ENCODE data around the gene WDR47. TPM values are rescaled to one million over a fixed set of nuclear protein-coding genes. Genes with fewer than 3 reads are reported as not detected.

Gene WDR47
- total RNA-seq, 1 experiment from 2014 or later, result 9.3 TPM

DNA sequence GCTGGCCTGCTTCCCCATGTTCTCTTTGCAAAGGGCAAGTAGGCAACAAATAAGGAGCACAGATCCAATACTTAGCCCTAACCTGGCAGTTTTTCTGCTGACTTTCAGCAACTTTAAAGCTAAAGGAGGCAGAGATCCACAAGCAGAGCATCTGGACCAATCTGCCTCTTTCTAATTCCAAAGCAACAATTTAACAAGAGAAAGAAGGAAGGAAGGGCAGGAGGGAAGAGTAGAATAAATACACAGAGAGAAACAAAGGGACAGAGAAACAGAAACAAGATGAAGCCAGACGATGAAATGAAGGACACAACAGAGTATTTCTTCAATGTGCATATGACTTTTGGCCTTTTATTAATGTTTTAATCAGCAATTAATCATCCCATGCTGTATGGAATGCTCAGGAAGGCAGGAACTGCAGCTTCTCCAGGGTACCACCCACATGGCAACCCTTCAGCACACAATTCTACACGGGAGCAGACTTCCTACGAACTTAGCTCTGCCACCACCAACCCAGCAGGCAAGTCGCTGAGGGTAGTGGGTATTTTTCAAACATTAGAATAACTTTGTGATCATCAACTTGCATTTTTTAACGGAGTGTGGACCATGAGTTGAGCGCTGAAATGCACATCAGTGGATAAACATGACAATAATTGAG is 93.9 kb downstream of the WDR47 start (continued):
- TF ChIP-seq TCF7L2 (IDR thresholded peaks at IDR 0.05; ENCODE audit: borderline replicate concordance, extremely low read depth, insufficient read depth, insufficient read length), result no peak

DNA sequence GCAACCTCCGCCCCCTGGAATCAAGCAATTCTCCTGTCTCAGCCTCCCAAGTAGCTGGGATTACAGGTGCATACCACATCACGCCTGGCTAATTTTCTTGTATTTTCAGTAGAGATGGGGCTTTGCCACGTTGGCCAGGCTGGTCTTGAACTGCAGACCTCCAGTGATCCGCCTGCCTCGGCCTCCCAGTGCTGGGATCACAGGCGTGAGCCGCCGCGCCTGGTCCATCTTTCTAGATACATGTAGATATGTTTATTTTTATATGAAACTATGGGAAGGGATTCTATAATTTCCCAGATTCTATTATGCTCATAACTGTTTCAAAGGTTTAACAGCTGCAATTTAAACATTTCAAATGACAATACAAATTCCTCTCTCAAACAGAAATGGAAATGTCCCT is 105.7 kb downstream of the WDR47 start:
- H3K4me2 ChIP-seq (ENCODE audit: low read length), result no peak overlapping the region
- intact Hi-C loops (cut with micrococcal nuclease), result no loop called here
- no peaks in the 10 kb centered on the region for H3K9me3 ChIP-seq (ENCODE audit: control insufficient read depth in 1 of 2, insufficient read depth in 1 of 2, low read depth in 1 of 2, low read length in 2 of 2)
- no peak overlapping the region for H3K27ac ChIP-seq (ENCODE audit: low read depth, low read length)
- BruUV-seq (replicated peaks), result no TSS peak
- H3K36me3 ChIP-seq (ENCODE audit: control insufficient read depth in 1 of 2, insufficient read depth in 2 of 2, low read length in 2 of 2), result peaks cover 42 to 65% of the 10 kb centered on the region in 2 experiments
- DNase-seq (ENCODE audit: low read depth, low spot score) (no peak), ATAC-seq (no peak)
- H2AFZ ChIP-seq (ENCODE audit: low read depth, low read length, poor library complexity, severe bottlenecking), result no peak overlapping the region
- H3K9ac ChIP-seq (ENCODE audit: low read length), result no peak overlapping the region
- 0 out of 2 replicates have a peak, but pooled peaks cover 3% of the 10 kb centered on the region for H3K79me2 ChIP-seq (ENCODE audit: insufficient read depth, low read length)
- POLR2A ChIA-PET, result no interaction called here
- no peak overlapping the region for H3K4me3 ChIP-seq (replicated peaks in 1 of 2; ENCODE audit: low read depth in 1 of 2, low read length in 2 of 2)
- CTCF ChIA-PET, result no interaction called here
- H3K27me3 ChIP-seq (ENCODE audit: insufficient read depth, low read length), result no peaks in the 10 kb centered on the region
- TF ChIP-seq POLR2A (IDR thresholded peaks at IDR 0.05; ENCODE audit: borderline replicate concordance, extremely low read depth, insufficient read depth, insufficient read length) (no peak), SP1 (IDR thresholded peaks at IDR 0.05; ENCODE audit: low read depth) (no peak), RAD21 (IDR thresholded peaks at IDR 0.05; ENCODE audit: low read depth) (no peak), JUND (IDR thresholded peaks at IDR 0.05) (no peak), ZFX (IDR thresholded peaks at IDR 0.05) (no peak), SRF (IDR thresholded peaks at IDR 0.05; ENCODE audit: low read depth) (no peak), CBX3 (IDR thresholded peaks at IDR 0.05; ENCODE audit: low read depth) (no peak), EZH2 (IDR thresholded peaks at IDR 0.05) (no peak), CEBPB (IDR thresholded peaks at IDR 0.05; ENCODE audit: low read depth) (no peak), SIN3A (IDR thresholded peaks at IDR 0.05; ENCODE audit: low read depth) (no peak), EGR1 (IDR thresholded peaks at IDR 0.05; ENCODE audit: low read depth) (no peak), EZH2phosphoT487 (IDR thresholded peaks at IDR 0.05; ENCODE audit: borderline replicate concordance) (no peak), ELF1 (IDR thresholded peaks at IDR 0.05; ENCODE audit: borderline replicate concordance, low read depth) (no peak), TCF7L2 (IDR thresholded peaks at IDR 0.05; ENCODE audit: borderline replicate concordance, extremely low read depth, insufficient read depth, insufficient read length) (no peak), FOSL1 (IDR thresholded peaks at IDR 0.05; ENCODE audit: low read depth) (no peak), YY1 (IDR thresholded peaks at IDR 0.05; ENCODE audit: extremely low read depth, insufficient replicate concordance, low read depth, low read length) (no peak)
- TF ChIP-seq, protein P1, sequence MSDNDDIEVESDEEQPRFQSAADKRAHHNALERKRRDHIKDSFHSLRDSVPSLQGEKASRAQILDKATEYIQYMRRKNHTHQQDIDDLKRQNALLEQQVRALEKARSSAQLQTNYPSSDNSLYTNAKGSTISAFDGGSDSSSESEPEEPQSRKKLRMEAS (IDR thresholded peaks at IDR 0.05), result no peak
- TF ChIP-seq, protein P2, sequence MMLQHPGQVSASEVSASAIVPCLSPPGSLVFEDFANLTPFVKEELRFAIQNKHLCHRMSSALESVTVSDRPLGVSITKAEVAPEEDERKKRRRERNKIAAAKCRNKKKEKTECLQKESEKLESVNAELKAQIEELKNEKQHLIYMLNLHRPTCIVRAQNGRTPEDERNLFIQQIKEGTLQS (IDR thresholded peaks at IDR 0.05), result no peak
- TF ChIP-seq, protein P3, sequence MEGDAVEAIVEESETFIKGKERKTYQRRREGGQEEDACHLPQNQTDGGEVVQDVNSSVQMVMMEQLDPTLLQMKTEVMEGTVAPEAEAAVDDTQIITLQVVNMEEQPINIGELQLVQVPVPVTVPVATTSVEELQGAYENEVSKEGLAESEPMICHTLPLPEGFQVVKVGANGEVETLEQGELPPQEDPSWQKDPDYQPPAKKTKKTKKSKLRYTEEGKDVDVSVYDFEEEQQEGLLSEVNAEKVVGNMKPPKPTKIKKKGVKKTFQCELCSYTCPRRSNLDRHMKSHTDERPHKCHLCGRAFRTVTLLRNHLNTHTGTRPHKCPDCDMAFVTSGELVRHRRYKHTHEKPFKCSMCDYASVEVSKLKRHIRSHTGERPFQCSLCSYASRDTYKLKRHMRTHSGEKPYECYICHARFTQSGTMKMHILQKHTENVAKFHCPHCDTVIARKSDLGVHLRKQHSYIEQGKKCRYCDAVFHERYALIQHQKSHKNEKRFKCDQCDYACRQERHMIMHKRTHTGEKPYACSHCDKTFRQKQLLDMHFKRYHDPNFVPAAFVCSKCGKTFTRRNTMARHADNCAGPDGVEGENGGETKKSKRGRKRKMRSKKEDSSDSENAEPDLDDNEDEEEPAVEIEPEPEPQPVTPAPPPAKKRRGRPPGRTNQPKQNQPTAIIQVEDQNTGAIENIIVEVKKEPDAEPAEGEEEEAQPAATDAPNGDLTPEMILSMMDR (IDR thresholded peaks at IDR 0.05 in 2 of 3, conservative IDR thresholded peaks at IDR 0.05 in 1 of 3; ENCODE audit: borderline replicate concordance in 1 of 3, insufficient read depth in 1 of 3, low read depth in 2 of 3, low read length in 2 of 3), result no peak
- H4K20me1 ChIP-seq (ENCODE audit: insufficient read depth), result 0 out of 2 replicates have a peak, but pooled peaks cover 3% of the 10 kb centered on the region
- RAD21 ChIA-PET (ENCODE audit: low non-redundant PET in 1 of 2, low total read pairs in 2 of 2, uncharacterized antibody in 2 of 2, unreplicated experiment in 2 of 2), result no interaction called here
- no peaks in the 10 kb centered on the region for H3K9me2 ChIP-seq (ENCODE audit: insufficient read depth)
- H3K4me1 ChIP-seq (ENCODE audit: control insufficient read depth in 1 of 2, insufficient read depth in 2 of 2, low read length in 2 of 2), result no peaks in the 10 kb centered on the region
